Tibial nerve (tissue), 4 donors: ENCODE data around the gene VIPR2.

ENCODE experiments used
- EP300 ChIP-seq, 2 donors: sonication (generic); formaldehyde crosslinking; IDR thresholded peaks; one replicate each; pipeline ENCODE4 v1.6.1; 2017; ENCODE audit warnings: antibody characterized with exemption in 2 of 2, mild to moderate bottlenecking in 1 of 2
- TF ChIP-seq, protein P1 (sequence below), 5 experiments: fragments of 200-600 bp in 3 of 5; fragments of 450-650 bp in 2 of 5; sonication (generic) in 3 of 5; IDR thresholded peaks; one replicate each; pipeline ENCODE4 v1.5.1; 2016 to 2019; ENCODE audit warnings: antibody characterized with exemption in 5 of 5, mild to moderate bottlenecking in 3 of 5, moderate library complexity in 2 of 5

DNA sequence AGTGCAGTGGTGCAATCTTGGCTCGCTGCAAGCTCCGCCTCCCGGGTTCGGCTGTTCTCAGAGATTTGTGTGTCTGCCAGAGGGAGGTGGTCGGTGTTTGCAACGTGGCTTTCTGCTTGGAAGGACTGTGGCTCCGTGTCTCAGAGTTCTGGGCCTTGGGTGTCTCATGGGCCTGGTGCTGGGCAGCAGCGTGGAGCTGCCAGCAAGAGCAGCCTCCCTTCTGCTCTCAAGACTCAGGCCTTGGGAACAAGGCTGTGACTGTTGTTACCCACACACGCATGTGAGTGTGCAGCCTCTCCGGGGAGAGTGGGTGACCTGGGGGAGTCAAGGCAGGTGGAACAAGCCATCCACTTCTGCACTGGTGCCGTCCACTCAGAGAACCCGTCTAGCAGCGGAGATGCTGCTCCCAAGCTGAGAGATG lies 52.0 kb downstream of the VIPR2 start:
- TF ChIP-seq, protein P1, sequence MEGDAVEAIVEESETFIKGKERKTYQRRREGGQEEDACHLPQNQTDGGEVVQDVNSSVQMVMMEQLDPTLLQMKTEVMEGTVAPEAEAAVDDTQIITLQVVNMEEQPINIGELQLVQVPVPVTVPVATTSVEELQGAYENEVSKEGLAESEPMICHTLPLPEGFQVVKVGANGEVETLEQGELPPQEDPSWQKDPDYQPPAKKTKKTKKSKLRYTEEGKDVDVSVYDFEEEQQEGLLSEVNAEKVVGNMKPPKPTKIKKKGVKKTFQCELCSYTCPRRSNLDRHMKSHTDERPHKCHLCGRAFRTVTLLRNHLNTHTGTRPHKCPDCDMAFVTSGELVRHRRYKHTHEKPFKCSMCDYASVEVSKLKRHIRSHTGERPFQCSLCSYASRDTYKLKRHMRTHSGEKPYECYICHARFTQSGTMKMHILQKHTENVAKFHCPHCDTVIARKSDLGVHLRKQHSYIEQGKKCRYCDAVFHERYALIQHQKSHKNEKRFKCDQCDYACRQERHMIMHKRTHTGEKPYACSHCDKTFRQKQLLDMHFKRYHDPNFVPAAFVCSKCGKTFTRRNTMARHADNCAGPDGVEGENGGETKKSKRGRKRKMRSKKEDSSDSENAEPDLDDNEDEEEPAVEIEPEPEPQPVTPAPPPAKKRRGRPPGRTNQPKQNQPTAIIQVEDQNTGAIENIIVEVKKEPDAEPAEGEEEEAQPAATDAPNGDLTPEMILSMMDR (IDR thresholded peaks at IDR 0.05) = no peak
- TF ChIP-seq EP300 (IDR thresholded peaks at IDR 0.05) = no peak
